Smooth muscle cell (in vitro differentiated cells): ENCODE data around the gene ZNF892. TPM values are rescaled to one million over a fixed set of nuclear protein-coding genes. Genes with fewer than 3 reads are reported as not detected.

Experiments
- DNase-seq: peaks from one replicate; lab custom pipeline; 2025; ENCODE audit not compliant: unreplicated experiment; lab: John Stamatoyannopoulos, UW
- H2AFZ ChIP-seq: fragments of 200-600 bp; sonication (generic); 2 replicates; pipeline ENCODE4 v1.6.0; 2016; ENCODE audit warnings: antibody characterized with exemption, low read depth, mild to moderate bottlenecking
- H3F3A ChIP-seq: fragments of 200-600 bp; sonication (generic); 2 replicates; pipeline ENCODE4 v1.6.0; 2017; ENCODE audit warnings: antibody characterized with exemption, low read depth
- H3K27ac ChIP-seq: fragments of 200-600 bp; sonication (generic); 2 replicates; pipeline ENCODE4 v1.5.1; 2016; ENCODE audit warnings: low read depth, mild to moderate bottlenecking
- H3K27me3 ChIP-seq: fragments of 200-600 bp; sonication (generic); 2 replicates; pipeline ENCODE4 v1.6.1; 2016; ENCODE audit warnings: low read depth, mild to moderate bottlenecking
- H3K36me3 ChIP-seq: fragments of 200-600 bp; sonication (generic); 2 replicates; pipeline ENCODE4 v1.5.1; 2016; ENCODE audit warnings: low read depth
- H3K4me1 ChIP-seq: fragments of 200-600 bp; sonication (generic); 2 replicates; pipeline ENCODE4 v1.5.1; 2016; ENCODE audit warnings: low read depth
- H3K4me2 ChIP-seq: fragments of 200-600 bp; sonication (generic); 2 replicates; pipeline ENCODE4 v1.6.0; 2016; ENCODE audit warnings: mild to moderate bottlenecking
- H3K4me3 ChIP-seq: fragments of 200-600 bp; sonication (generic); 2 replicates; pipeline ENCODE4 v1.5.1; 2016; ENCODE audit warnings: mild to moderate bottlenecking
- H3K79me2 ChIP-seq: fragments of 200-600 bp; sonication (generic); 2 replicates; pipeline ENCODE4 v1.6.0; 2016; ENCODE audit warnings: low read depth, mild to moderate bottlenecking
- H3K9ac ChIP-seq: fragments of 200-600 bp; sonication (generic); 2 replicates; pipeline ENCODE4 v1.6.0; 2016; ENCODE audit warnings: low read depth
- H3K9me3 ChIP-seq: fragments of 200-600 bp; sonication (generic); replicated peaks from 2 replicates; pipeline ENCODE4 v1.5.1; 2016; ENCODE audit warnings: low read depth
- H4K20me1 ChIP-seq: fragments of 200-600 bp; sonication (generic); 2 replicates; pipeline ENCODE4 v1.6.0; 2016; ENCODE audit warnings: low read depth
- CTCF ChIP-seq: fragments of 200-600 bp; sonication (generic); IDR thresholded peaks from 2 replicates; pipeline ENCODE4 v1.5.1; 2017; ENCODE audit warnings: borderline replicate concordance, mild to moderate bottlenecking, antibody characterized with exemption; ENCODE audit not compliant: insufficient read depth, poor library complexity, severe bottlenecking
- WGBS: methylation state at CpG from one replicate; pipeline ENCODE4 v1.1.7; 2016; ENCODE audit warnings: low lambda C conversion rate; 5-methylcytosine and 5-hydroxymethylcytosine counted together
- polyA plus RNA-seq: library from polyadenylated mRNA; unstranded; fragments of >200 nt; fragmentation: Nextera tagmentation; extraction: Ambion mirVana; gene quantifications from 2 replicates; pipeline ENCODE4 v1.2.1, GENCODE V29; 2016
- total RNA-seq: library from RNA; depleted of rRNA; stranded (reverse); fragments of >200 nt; gene quantifications from 2 replicates; pipeline ENCODE4 v1.2.3, GENCODE V29; 2014

ZNF892 gene
- total and polyA plus RNA-seq, 2 experiments from 2014 or later, result 0.63 to 5.3 TPM

- TF ChIP-seq CTCF, result no peak
- Histone ChIP-seq H3K4me3 (no peak overlapping the region), H3F3A (no peaks in the 10 kb centered on the region), H3K36me3 (peaks cover 88% of the 10 kb centered on the region), H3K79me2 (no peaks in the 10 kb centered on the region), H3K9me3 (peaks cover 90% of the 10 kb centered on the region), H3K27ac (no peak overlapping the region), H4K20me1 (no peaks in the 10 kb centered on the region), H2AFZ (no peak overlapping the region), H3K4me2 (no peak overlapping the region), H3K27me3 (no peaks in the 10 kb centered on the region), H3K4me1 (no peaks in the 10 kb centered on the region), H3K9ac (no peak overlapping the region)
- no peak for DNase-seq
- 98% methylated on average over 6 of the region's 6 CpGs for WGBS
Measured at GRCh38 chr2:95215018-95215612, 7.8 kb downstream of the ZNF892 start.

DNA sequence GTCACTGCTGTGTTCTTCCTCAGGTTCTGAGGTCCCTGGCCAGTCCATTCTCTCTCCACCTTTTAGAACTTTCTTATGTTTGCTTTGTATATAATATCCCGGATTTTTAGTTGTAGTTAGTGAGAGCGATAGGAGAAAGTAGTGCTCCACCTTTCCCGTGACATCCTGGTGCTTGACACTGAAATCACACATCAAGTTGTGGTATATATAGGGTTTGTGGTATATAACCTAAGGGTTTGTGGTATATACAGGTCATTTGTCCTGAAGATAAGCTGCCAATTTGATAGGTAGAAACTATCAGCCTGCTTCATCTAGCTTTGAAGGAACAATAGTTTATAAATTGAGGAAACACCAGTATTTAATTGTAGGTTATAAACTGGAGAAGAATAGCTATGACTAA is 13.1 kb downstream of the ZNF892 start:
- no peaks in the 10 kb centered on the region for H3F3A ChIP-seq
- no peak overlapping the region for H2AFZ ChIP-seq
- no peaks in the 10 kb centered on the region for H3K4me1 ChIP-seq
- 98% methylated on average over 3 of the region's 3 CpGs for WGBS
- H3K27ac ChIP-seq, result no peak overlapping the region
- peaks cover 60% of the 10 kb centered on the region for H3K9me3 ChIP-seq
- H3K79me2 ChIP-seq, result no peaks in the 10 kb centered on the region
- no peaks in the 10 kb centered on the region for H3K27me3 ChIP-seq
- no peaks in the 10 kb centered on the region for H4K20me1 ChIP-seq
- H3K4me3 ChIP-seq, result no peak overlapping the region
- H3K4me2 ChIP-seq, result no peak overlapping the region
- TF ChIP-seq CTCF, result no peak
- H3K36me3 ChIP-seq, result peaks cover 51% of the 10 kb centered on the region
- DNase-seq, result no peak
- no peak overlapping the region for H3K9ac ChIP-seq

- Histone ChIP-seq H4K20me1 (no peaks in the 10 kb centered on the region), H3K4me2 (no peak overlapping the region), H3K4me1 (no peaks in the 10 kb centered on the region), H3K79me2 (no peaks in the 10 kb centered on the region), H3F3A (no peaks in the 10 kb centered on the region), H3K36me3 (peaks cover 16% of the 10 kb centered on the region), H3K9ac (no peak overlapping the region), H3K9me3 (peaks cover 22% of the 10 kb centered on the region), H3K27me3 (no peaks in the 10 kb centered on the region), H3K4me3 (no peak overlapping the region), H2AFZ (no peak overlapping the region), H3K27ac (no peak overlapping the region)
- DNase-seq, result no peak
- no peak for TF ChIP-seq CTCF
Measured at GRCh38 chr2:95225658-95226057, 18.3 kb downstream of the ZNF892 start.

- no peaks in the 10 kb centered on the region for H4K20me1 ChIP-seq
- H3K27me3 ChIP-seq, result no peaks in the 10 kb centered on the region
- no peak for DNase-seq
- no peaks in the 10 kb centered on the region for H3K79me2 ChIP-seq
- H3K27ac ChIP-seq, result no peak overlapping the region
- peak; percentile 58 for TF ChIP-seq CTCF
- H3K36me3 ChIP-seq, result no peaks in the 10 kb centered on the region
- H3K4me1 ChIP-seq, result no peaks in the 10 kb centered on the region
- no peaks in the 10 kb centered on the region for H3K9me3 ChIP-seq
- WGBS, result 51% methylated on average over 3 of the region's 3 CpGs
- no peaks in the 10 kb centered on the region for H3F3A ChIP-seq
- no peak overlapping the region for H3K9ac ChIP-seq
- no peak overlapping the region for H2AFZ ChIP-seq
- no peak overlapping the region for H3K4me3 ChIP-seq
- H3K4me2 ChIP-seq, result no peak overlapping the region
Measured at GRCh38 chr2:95231723-95232122, 24.4 kb downstream of the ZNF892 start.
